H7 (cell line): ENCODE measurements around the gene RAPGEF5. TPM values are rescaled to one million over a fixed set of nuclear protein-coding genes. Genes with fewer than 3 reads are reported as not detected.

Source experiments
- DNase-seq: peaks from one replicate; pipeline ENCODE4 v3.0.0; 2012
- H3K27me3 ChIP-seq: 2 replicates; pipeline ENCODE4 v1.6.0; 2011; ENCODE audit warnings: mild to moderate bottlenecking, low read length; ENCODE audit not compliant: control insufficient read depth, insufficient read depth
- H3K36me3 ChIP-seq: replicated peaks from 2 replicates; pipeline ENCODE4 v1.5.1; 2011; ENCODE audit warnings: low read length; ENCODE audit not compliant: control insufficient read depth, insufficient read depth
- H3K4me3 ChIP-seq: 2 replicates; pipeline ENCODE4 v1.5.1; 2011; ENCODE audit warnings: low read depth, mild to moderate bottlenecking, control low read depth, low read length, moderate library complexity; ENCODE audit not compliant: insufficient read depth
- total RNA-seq: library from RNA; depleted of rRNA; stranded (reverse); fragments of >200 nt; shearing (Covaris generic); gene quantifications from 2 replicates; pipeline ENCODE4 v1.2.3, GENCODE V29; 2014; rRNA removed

The RAPGEF5 gene
- 4.2 and 5.5 TPM in 2 replicates for total RNA-seq

GRCh38 chr7:22356701-22357310, at the start of gene RAPGEF5:
RAPGEF5 (minus strand) TSS chr7:22357154; CDS start chr7:22357060, 94 bp downstream.
- peak; percentile 93 for DNase-seq
- Histone ChIP-seq H3K4me3 (peak within 1 kb of the TSS; percentile 48), H3K27me3 (peaks cover 15% of the 10 kb centered on the region), H3K36me3 (no peaks in the 10 kb centered on the region)

GRCh38 chr7:22406715-22407114, 49.8 kb upstream of the RAPGEF5 start:
- Histone ChIP-seq H3K4me3 (no peak overlapping the region), H3K27me3 (no peaks in the 10 kb centered on the region), H3K36me3 (no peaks in the 10 kb centered on the region)
- DNase-seq: no peak

- Histone ChIP-seq H3K36me3 (no peaks in the 10 kb centered on the region), H3K4me3 (no peak overlapping the region), H3K27me3 (no peaks in the 10 kb centered on the region)
- DNase-seq: no peak
These were observed 47.6 kb upstream of the RAPGEF5 start for GRCh38 chr7:22404421-22405023.

- no peak for DNase-seq
- Histone ChIP-seq H3K4me3 (no peak overlapping the region), H3K36me3 (no peaks in the 10 kb centered on the region), H3K27me3 (no peaks in the 10 kb centered on the region)
These were observed 46.4 kb upstream of the RAPGEF5 start for GRCh38 chr7:22403344-22403743.

- Histone ChIP-seq H3K27me3 (no peaks in the 10 kb centered on the region), H3K4me3 (no peak overlapping the region), H3K36me3 (no peaks in the 10 kb centered on the region)
- DNase-seq: no peak
These were observed 45.3 kb upstream of the RAPGEF5 start for GRCh38 chr7:22402250-22402649.

- Histone ChIP-seq H3K36me3 (no peaks in the 10 kb centered on the region), H3K27me3 (no peaks in the 10 kb centered on the region), H3K4me3 (no peak overlapping the region)
- DNase-seq: no peak
These were observed 44.1 kb upstream of the RAPGEF5 start for GRCh38 chr7:22400936-22401553.

GRCh38 chr7:22400150-22400814, 43.3 kb upstream of the RAPGEF5 start:
- DNase-seq: no peak
- Histone ChIP-seq H3K36me3 (no peaks in the 10 kb centered on the region), H3K4me3 (no peak overlapping the region), H3K27me3 (no peaks in the 10 kb centered on the region)

GRCh38 chr7:22399546-22399945, 42.6 kb upstream of the RAPGEF5 start:
- DNase-seq: no peak
- H3K27me3 ChIP-seq: no peaks in the 10 kb centered on the region
- H3K4me3 ChIP-seq: no peak overlapping the region
- no peaks in the 10 kb centered on the region for H3K36me3 ChIP-seq

- no peaks in the 10 kb centered on the region for H3K27me3 ChIP-seq
- no peak for DNase-seq
- H3K36me3 ChIP-seq: no peaks in the 10 kb centered on the region
- no peak overlapping the region for H3K4me3 ChIP-seq
These were observed 42.1 kb upstream of the RAPGEF5 start for GRCh38 chr7:22399091-22399490.

- Histone ChIP-seq H3K36me3 (no peaks in the 10 kb centered on the region), H3K4me3 (no peak overlapping the region), H3K27me3 (no peaks in the 10 kb centered on the region)
- no peak for DNase-seq
These were observed 41.0 kb upstream of the RAPGEF5 start for GRCh38 chr7:22397981-22398380.

GRCh38 chr7:22395222-22395621, 38.3 kb upstream of the RAPGEF5 start:
- H3K27me3 ChIP-seq: no peaks in the 10 kb centered on the region
- no peak for DNase-seq
- H3K36me3 ChIP-seq: no peaks in the 10 kb centered on the region
- no peak overlapping the region for H3K4me3 ChIP-seq

GRCh38 chr7:22394739-22395138, 37.8 kb upstream of the RAPGEF5 start:
- H3K27me3 ChIP-seq: no peaks in the 10 kb centered on the region
- no peak for DNase-seq
- H3K4me3 ChIP-seq: no peak overlapping the region
- no peaks in the 10 kb centered on the region for H3K36me3 ChIP-seq

GRCh38 chr7:22393913-22394729, 37.2 kb upstream of the RAPGEF5 start:
- Histone ChIP-seq H3K4me3 (no peak overlapping the region), H3K36me3 (no peaks in the 10 kb centered on the region), H3K27me3 (no peaks in the 10 kb centered on the region)
- no peak for DNase-seq

GRCh38 chr7:22390516-22390915, 33.6 kb upstream of the RAPGEF5 start:
- H3K36me3 ChIP-seq: no peaks in the 10 kb centered on the region
- no peaks in the 10 kb centered on the region for H3K27me3 ChIP-seq
- DNase-seq: no peak
- H3K4me3 ChIP-seq: no peak overlapping the region
